HL-60 (cell line): Measurements from ENCODE around the gene TEDC1.

Source experiments
- DNase-seq, 2 experiments: peaks; one replicate each; pipeline ENCODE4 v3.0.0-alpha.2; 2010 to 2020; ENCODE audit warnings: low read depth in 1 of 2, low spot score in 1 of 2
- H3K27ac ChIP-seq: fragments of 250-450 bp; sonication (Bioruptor Pico); replicated peaks from 2 replicates; pipeline ENCODE4 v1.5.1; 2020; ENCODE audit warnings: mild to moderate bottlenecking, moderate library complexity
- H3K27me3 ChIP-seq: fragments of 250-450 bp; sonication (Bioruptor Pico); 2 replicates; pipeline ENCODE4 v1.5.1; 2021; ENCODE audit warnings: mild to moderate bottlenecking, moderate library complexity; ENCODE audit not compliant: insufficient read depth, poor library complexity, severe bottlenecking
- H3K4me3 ChIP-seq: replicated peaks from 2 replicates; pipeline ENCODE4 v1.5.1; 2011; ENCODE audit warnings: mild to moderate bottlenecking, control low read depth, low read length; ENCODE audit not compliant: insufficient read depth
- CTCF ChIP-seq: IDR thresholded peaks from one replicate; pipeline ENCODE4 v1.5.1; 2011; ENCODE audit warnings: low read length, control low read depth, inconsistent platforms; ENCODE audit not compliant: insufficient read depth
- GABPA ChIP-seq: IDR thresholded peaks from 2 replicates; pipeline ENCODE4 v1.6.1; 2012; ENCODE audit warnings: low read depth
- POLR2AphosphoS5 ChIP-seq: IDR thresholded peaks from 2 replicates; pipeline ENCODE4 v1.6.1; 2012; ENCODE audit warnings: low read depth
- SPI1 ChIP-seq: IDR thresholded peaks from 2 replicates; pipeline ENCODE4 v1.6.1; 2012; ENCODE audit warnings: low read depth, mild to moderate bottlenecking, borderline replicate concordance
- TF ChIP-seq, protein P1 (sequence below): IDR thresholded peaks from 2 replicates; pipeline ENCODE4 v1.6.1; 2012; ENCODE audit warnings: low read depth; ENCODE audit not compliant: insufficient replicate concordance

TEDC1 gene

GRCh38 chr14:105536691-105537579, 45.9 kb downstream of the TEDC1 start:
- DNase-seq = no peak
- no peak overlapping the region for H3K4me3 ChIP-seq
- no peak for TF ChIP-seq POLR2AphosphoS5
- TF ChIP-seq, protein P1, sequence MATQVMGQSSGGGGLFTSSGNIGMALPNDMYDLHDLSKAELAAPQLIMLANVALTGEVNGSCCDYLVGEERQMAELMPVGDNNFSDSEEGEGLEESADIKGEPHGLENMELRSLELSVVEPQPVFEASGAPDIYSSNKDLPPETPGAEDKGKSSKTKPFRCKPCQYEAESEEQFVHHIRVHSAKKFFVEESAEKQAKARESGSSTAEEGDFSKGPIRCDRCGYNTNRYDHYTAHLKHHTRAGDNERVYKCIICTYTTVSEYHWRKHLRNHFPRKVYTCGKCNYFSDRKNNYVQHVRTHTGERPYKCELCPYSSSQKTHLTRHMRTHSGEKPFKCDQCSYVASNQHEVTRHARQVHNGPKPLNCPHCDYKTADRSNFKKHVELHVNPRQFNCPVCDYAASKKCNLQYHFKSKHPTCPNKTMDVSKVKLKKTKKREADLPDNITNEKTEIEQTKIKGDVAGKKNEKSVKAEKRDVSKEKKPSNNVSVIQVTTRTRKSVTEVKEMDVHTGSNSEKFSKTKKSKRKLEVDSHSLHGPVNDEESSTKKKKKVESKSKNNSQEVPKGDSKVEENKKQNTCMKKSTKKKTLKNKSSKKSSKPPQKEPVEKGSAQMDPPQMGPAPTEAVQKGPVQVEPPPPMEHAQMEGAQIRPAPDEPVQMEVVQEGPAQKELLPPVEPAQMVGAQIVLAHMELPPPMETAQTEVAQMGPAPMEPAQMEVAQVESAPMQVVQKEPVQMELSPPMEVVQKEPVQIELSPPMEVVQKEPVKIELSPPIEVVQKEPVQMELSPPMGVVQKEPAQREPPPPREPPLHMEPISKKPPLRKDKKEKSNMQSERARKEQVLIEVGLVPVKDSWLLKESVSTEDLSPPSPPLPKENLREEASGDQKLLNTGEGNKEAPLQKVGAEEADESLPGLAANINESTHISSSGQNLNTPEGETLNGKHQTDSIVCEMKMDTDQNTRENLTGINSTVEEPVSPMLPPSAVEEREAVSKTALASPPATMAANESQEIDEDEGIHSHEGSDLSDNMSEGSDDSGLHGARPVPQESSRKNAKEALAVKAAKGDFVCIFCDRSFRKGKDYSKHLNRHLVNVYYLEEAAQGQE = no peak
- no peak overlapping the region for H3K27ac ChIP-seq
- peaks cover 17% of the 10 kb centered on the region for H3K27me3 ChIP-seq

GRCh38 chr14:105537580-105538474, 46.8 kb downstream of the TEDC1 start:
- Histone ChIP-seq H3K27me3 (peaks cover 17% of the 10 kb centered on the region), H3K4me3 (no peak overlapping the region), H3K27ac (no peak overlapping the region)
- peak in 1 of 2 experiments; percentile 32 for DNase-seq
- TF ChIP-seq POLR2AphosphoS5 (no peak), CTCF (peak; percentile 94), SPI1 (no peak)

DNA sequence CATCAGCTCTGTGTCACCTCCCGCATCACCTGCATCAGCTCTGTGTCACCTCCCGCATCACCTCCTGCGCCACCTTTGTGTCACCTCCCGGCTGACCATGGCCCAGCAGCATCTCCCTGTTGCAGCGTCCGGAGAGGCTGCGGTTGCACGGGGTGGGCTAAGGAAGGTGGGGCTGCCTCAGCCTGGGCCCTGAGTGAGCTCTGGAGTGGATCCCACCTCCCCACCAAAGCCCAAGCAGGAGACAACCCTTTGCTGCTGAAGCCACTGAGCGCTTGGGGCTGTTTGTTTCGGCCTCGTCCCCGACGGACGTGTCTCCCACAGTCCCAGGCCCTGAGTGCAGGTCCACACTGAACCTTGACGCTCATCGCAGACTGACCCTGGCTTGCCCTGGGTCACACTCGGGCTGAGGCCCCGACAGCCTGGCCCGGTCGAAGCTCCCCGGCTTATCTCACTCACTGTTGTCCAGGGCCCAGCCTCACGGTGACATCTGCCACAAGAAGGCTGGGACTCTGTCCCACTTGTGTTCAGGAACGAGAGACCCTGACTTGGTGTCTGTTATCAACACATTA, 47.5 kb downstream of the TEDC1 start:
- H3K27me3 ChIP-seq = peaks cover 16% of the 10 kb centered on the region
- no peak overlapping the region for H3K4me3 ChIP-seq
- no peak for DNase-seq
- TF ChIP-seq, protein P1 = no peak
- no peak for TF ChIP-seq POLR2AphosphoS5
- TF ChIP-seq SPI1 = no peak
- no peak for TF ChIP-seq GABPA
- TF ChIP-seq CTCF = no peak
- H3K27ac ChIP-seq = no peak overlapping the region

- Histone ChIP-seq H3K4me3 (no peak overlapping the region), H3K27me3 (peaks cover 14% of the 10 kb centered on the region), H3K27ac (no peak overlapping the region)
- no peak for DNase-seq
- TF ChIP-seq, protein P1 = no peak
- TF ChIP-seq GABPA = no peak
- no peak for TF ChIP-seq POLR2AphosphoS5
- no peak for TF ChIP-seq SPI1
- TF ChIP-seq CTCF = no peak
Observed at GRCh38 chr14:105540811-105541210, 49.8 kb downstream of the TEDC1 start.
